Activated CD8-positive, alpha-beta T cell treated with anti-CD3 and anti-CD28 coated beads for 36 hours (primary cell): Measurements from ENCODE around the gene TMEM131. TPM values are rescaled to one million over a fixed set of nuclear protein-coding genes. Genes with fewer than 3 reads are reported as not detected.

Experiments used
- ATAC-seq: fragments of 200-7000 bp; cut with Tn5 transposase; one replicate; pipeline ENCODE4 v1.10.0; 2021; ENCODE audit warnings: mild to moderate bottlenecking, moderate library complexity
- CTCF ChIA-PET: fragments of 350-600 bp; sonication (Branson Sonifier 250); formaldehyde crosslinking; loops from one replicate; lab custom pipeline; 2021; ENCODE audit warnings: antibody characterized with exemption; lab: Charles Lee
- POLR2A ChIA-PET: fragments of 350-600 bp; sonication (Branson Sonifier 250); formaldehyde crosslinking; loops from one replicate; lab custom pipeline; 2021; ENCODE audit warnings: antibody characterized with exemption; lab: Charles Lee
- DNase-seq: peaks from one replicate; pipeline ENCODE4 v3.0.0-alpha.2; 2020
- H3K27ac Mint-ChIP-seq: one replicate; pipeline ENCODE4 v1.8.0; 2021; ENCODE audit warnings: mild to moderate bottlenecking, mixed read lengths
- H3K27me3 Mint-ChIP-seq: one replicate; pipeline ENCODE4 v1.8.0; 2021; ENCODE audit warnings: mixed read lengths
- H3K36me3 Mint-ChIP-seq: one replicate; pipeline ENCODE4 v1.8.0; 2021; ENCODE audit warnings: low read depth, mixed read lengths
- H3K4me1 Mint-ChIP-seq: one replicate; pipeline ENCODE4 v1.8.0; 2021; ENCODE audit warnings: low read depth, mixed read lengths
- H3K4me3 Mint-ChIP-seq: one replicate; pipeline ENCODE4 v1.8.0; 2021; ENCODE audit warnings: mild to moderate bottlenecking, moderate library complexity, mixed read lengths
- H3K9me3 Mint-ChIP-seq: one replicate; pipeline ENCODE4 v1.8.0; 2021; ENCODE audit warnings: mixed read lengths
- CTCF ChIP-seq: fragments of 200-600 bp; IDR thresholded peaks from one replicate; pipeline ENCODE4 v1.8.0; 2022; ENCODE audit warnings: antibody characterized with exemption, mild to moderate bottlenecking
- intact Hi-C: fragments of 100-400 bp; cut with micrococcal nuclease; formaldehyde crosslinking; loops from one replicate; pipeline ENCODE4 v1.10.0; 2022
- total RNA-seq, 2 experiments: library from RNA; stranded (reverse); gene quantifications; one replicate each; pipeline ENCODE4 v1.2.3, GENCODE V29; 2021

The TMEM131 gene
- total RNA-seq, 2 experiments from 2014 or later, result 24.2 to 27.4 TPM

GRCh38 chr2:97724946-97725688 is 270.6 kb downstream of the TMEM131 start:
- H3K36me3 Mint-ChIP-seq, result peaks cover 85% of the 10 kb centered on the region
- no peak overlapping the region for H3K4me3 Mint-ChIP-seq
- CTCF ChIA-PET, result interaction anchor here (0.9 to 14.1 kb wide), 5 partner anchors 10 to 126 kb away, joined by 3 to 167 read pairs (median 4); no protein-coding TSS in a partner anchor
- H3K4me1 Mint-ChIP-seq, result peaks cover 74% of the 10 kb centered on the region
- POLR2A ChIA-PET, result interaction anchor here (1.0 to 6.8 kb wide), 8 partner anchors 9 to 80 kb away, joined by 3 to 61 read pairs (median 6); partner anchors contain the start of genes ACTR1B, COX5B and ZAP70
- no peaks in the 10 kb centered on the region for H3K27me3 Mint-ChIP-seq
- intact Hi-C loops, result no loop called here
- DNase-seq, result no peak
- H3K27ac Mint-ChIP-seq, result peak overlapping the region; percentile 86
- TF ChIP-seq CTCF, result no peak
- peaks cover 10% of the 10 kb centered on the region for H3K9me3 Mint-ChIP-seq
- ATAC-seq, result no peak

- Mint-ChIP-seq H3K36me3 (peaks cover 85% of the 10 kb centered on the region), H3K27ac (peak overlapping the region; percentile 51), H3K4me3 (no peak overlapping the region), H3K9me3 (peaks cover 6% of the 10 kb centered on the region), H3K27me3 (no peaks in the 10 kb centered on the region), H3K4me1 (peaks cover 80% of the 10 kb centered on the region)
- no peak for ATAC-seq
- TF ChIP-seq CTCF, result no peak
- no peak for DNase-seq
- intact Hi-C loops, result no loop called here
- ChIA-PET CTCF (interaction anchor here (14.1 kb wide), 1 partner anchor 20 kb away, joined by 167 read pairs; no protein-coding TSS in a partner anchor), POLR2A (interaction anchor here (0.9 to 6.3 kb wide), 5 partner anchors 11 to 400 kb away, joined by 3 to 56 read pairs (median 5); partner anchors contain the start of genes ACTR1B and ZAP70)
These were observed 271.2 kb downstream of the TMEM131 start for GRCh38 chr2:97724501-97724900.

GRCh38 chr2:97724073-97724410 is 271.7 kb downstream of the TMEM131 start:
- intact Hi-C loops, result no loop called here
- ChIA-PET POLR2A (interaction anchor here (0.9 to 6.3 kb wide), 4 partner anchors 10 to 400 kb away, joined by 3 to 56 read pairs (median 5); partner anchors contain the start of gene ZAP70), CTCF (interaction anchor here (14.1 kb wide), 1 partner anchor 20 kb away, joined by 167 read pairs; no protein-coding TSS in a partner anchor)
- DNase-seq (no peak), ATAC-seq (no peak)
- Mint-ChIP-seq H3K4me3 (no peak overlapping the region), H3K27me3 (no peaks in the 10 kb centered on the region), H3K36me3 (peaks cover 84% of the 10 kb centered on the region), H3K4me1 (peaks cover 84% of the 10 kb centered on the region), H3K27ac (no peak overlapping the region), H3K9me3 (peaks cover 6% of the 10 kb centered on the region)
- TF ChIP-seq CTCF, result no peak

GRCh38 chr2:97723156-97724072 is 272.3 kb downstream of the TMEM131 start:
- Mint-ChIP-seq H3K4me3 (no peak overlapping the region), H3K9me3 (peaks cover 4% of the 10 kb centered on the region), H3K27me3 (no peaks in the 10 kb centered on the region), H3K36me3 (peaks cover 84% of the 10 kb centered on the region), H3K27ac (peak overlapping the region; percentile 68), H3K4me1 (peaks cover 85% of the 10 kb centered on the region)
- no peak for ATAC-seq
- no peak for TF ChIP-seq CTCF
- intact Hi-C loops, result no loop called here
- DNase-seq, result no peak
- ChIA-PET CTCF (interaction anchor here (14.1 kb wide), 1 partner anchor 21 kb away, joined by 167 read pairs; no protein-coding TSS in a partner anchor), POLR2A (interaction anchor here (0.9 to 6.3 kb wide), 4 partner anchors 9 to 401 kb away, joined by 3 to 56 read pairs (median 5); partner anchors contain the start of gene ZAP70)
